ENCODE measurements around the gene BRK1. TPM values are rescaled to one million over a fixed set of nuclear protein-coding genes. Genes with fewer than 3 reads are reported as not detected.

The BRK1 gene
- total and polyA plus RNA-seq, 9 of the 15 experiments (the other 6 are each of a cell fraction or from before 2014, with no cell fraction given): 105 to 634 (median 250) TPM

DNA sequence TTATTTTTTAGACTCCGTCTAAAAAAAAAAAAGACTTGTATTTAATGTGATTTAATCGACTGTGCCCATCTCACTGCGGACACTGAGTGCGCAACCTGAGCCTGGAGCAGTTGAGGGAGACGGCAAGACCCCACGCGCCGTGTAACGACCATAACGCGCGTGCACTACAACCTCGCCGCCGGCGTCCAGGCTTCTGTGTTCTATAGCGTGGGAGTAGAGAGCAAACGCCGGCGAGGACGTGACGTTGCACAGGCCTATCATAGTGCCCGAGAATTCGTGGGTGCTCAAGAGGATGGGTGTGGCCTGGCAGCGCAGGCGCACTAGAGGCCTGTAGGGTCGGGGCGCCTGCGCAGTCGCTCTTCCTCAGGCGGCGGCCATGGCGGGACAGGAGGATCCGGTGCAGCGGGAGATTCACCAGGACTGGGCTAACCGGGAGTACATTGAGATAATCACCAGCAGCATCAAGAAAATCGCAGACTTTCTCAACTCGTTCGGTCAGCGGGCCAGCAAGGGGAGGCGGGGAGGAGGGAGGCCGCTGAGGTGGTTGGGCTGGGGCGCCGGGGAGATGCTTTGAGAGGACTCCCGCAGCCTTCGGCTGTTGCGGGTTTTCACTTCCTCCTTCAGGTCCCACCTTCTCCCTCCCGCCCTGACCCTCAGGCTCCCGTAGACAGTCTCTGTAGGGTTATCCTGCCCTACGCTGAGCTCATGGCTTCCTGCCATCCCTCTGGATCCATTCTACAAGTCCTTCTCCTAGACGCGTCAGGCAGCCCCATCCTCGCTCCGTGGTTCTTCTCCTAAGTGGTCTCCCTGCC lies at the start of gene BRK1 (continued):
- peak; percentile 47; the same call in 1 of the 2 replicates for TF ChIP-seq ZNF740 (CRISPR knock-in tag; IDR thresholded peaks at IDR 0.05)
- TF ChIP-seq ZNF740 (tag; IDR thresholded peaks at IDR 0.05): no peak
- TF ChIP-seq, protein P1, sequence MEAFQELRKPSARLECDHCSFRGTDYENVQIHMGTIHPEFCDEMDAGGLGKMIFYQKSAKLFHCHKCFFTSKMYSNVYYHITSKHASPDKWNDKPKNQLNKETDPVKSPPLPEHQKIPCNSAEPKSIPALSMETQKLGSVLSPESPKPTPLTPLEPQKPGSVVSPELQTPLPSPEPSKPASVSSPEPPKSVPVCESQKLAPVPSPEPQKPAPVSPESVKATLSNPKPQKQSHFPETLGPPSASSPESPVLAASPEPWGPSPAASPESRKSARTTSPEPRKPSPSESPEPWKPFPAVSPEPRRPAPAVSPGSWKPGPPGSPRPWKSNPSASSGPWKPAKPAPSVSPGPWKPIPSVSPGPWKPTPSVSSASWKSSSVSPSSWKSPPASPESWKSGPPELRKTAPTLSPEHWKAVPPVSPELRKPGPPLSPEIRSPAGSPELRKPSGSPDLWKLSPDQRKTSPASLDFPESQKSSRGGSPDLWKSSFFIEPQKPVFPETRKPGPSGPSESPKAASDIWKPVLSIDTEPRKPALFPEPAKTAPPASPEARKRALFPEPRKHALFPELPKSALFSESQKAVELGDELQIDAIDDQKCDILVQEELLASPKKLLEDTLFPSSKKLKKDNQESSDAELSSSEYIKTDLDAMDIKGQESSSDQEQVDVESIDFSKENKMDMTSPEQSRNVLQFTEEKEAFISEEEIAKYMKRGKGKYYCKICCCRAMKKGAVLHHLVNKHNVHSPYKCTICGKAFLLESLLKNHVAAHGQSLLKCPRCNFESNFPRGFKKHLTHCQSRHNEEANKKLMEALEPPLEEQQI (IDR thresholded peaks at IDR 0.05): no peak
- TF ChIP-seq MNT (conservative IDR thresholded peaks at IDR 0.05): peak; percentile 85 to 94
- TF ChIP-seq ZNF324 (CRISPR knock-in tag; IDR thresholded peaks at IDR 0.05): no peak
- no peak for TF ChIP-seq NFXL1 (CRISPR knock-in tag; IDR thresholded peaks at IDR 0.05)
- TF ChIP-seq BRD4 (IDR thresholded peaks at IDR 0.05): 0 out of 2 replicates have a peak, but pooled peaks have one; percentile 56
- peak; percentile 70 for TF ChIP-seq NR2C2 (CRISPR knock-in tag; IDR thresholded peaks at IDR 0.05)
- TF ChIP-seq NR2C2 (tag; IDR thresholded peaks at IDR 0.05): peak; percentile 76
- TF ChIP-seq EP400 (IDR thresholded peaks at IDR 0.05): peak; percentile 94
- TF ChIP-seq CBFA2T2 (conservative IDR thresholded peaks at IDR 0.05): no peak
- TF ChIP-seq TRIM28 (IDR thresholded peaks at IDR 0.05): peak; percentile 13; the same call in 1 of the 2 replicates
- no peak for TF ChIP-seq MEF2A (IDR thresholded peaks at IDR 0.05; ENCODE audit: control insufficient read depth, low read depth, low read length)
- peak; percentile 99 for TF ChIP-seq TAF1 (IDR thresholded peaks at IDR 0.05; ENCODE audit: control insufficient read depth, extremely low read depth, insufficient read depth, low read length, severe bottlenecking)
- TF ChIP-seq CGGBP1 (CRISPR knock-in tag; IDR thresholded peaks at IDR 0.05): peak; percentile 79
- no peak for TF ChIP-seq MTA1 (IDR thresholded peaks at IDR 0.05; ENCODE audit: borderline replicate concordance)
- TF ChIP-seq FUS (optimal IDR thresholded peaks at IDR 0.05; ENCODE audit: low read depth, low read length): no peak
- no peak for TF ChIP-seq BDP1 (IDR thresholded peaks at IDR 0.05; ENCODE audit: insufficient read depth, insufficient read length)
- TF ChIP-seq MAFF (IDR thresholded peaks at IDR 0.05; ENCODE audit: low read length): no peak
- no peak for TF ChIP-seq MEF2D (tag; conservative IDR thresholded peaks at IDR 0.05; ENCODE audit: low read depth)
- TF ChIP-seq PHF8 (IDR thresholded peaks at IDR 0.05; ENCODE audit: borderline replicate concordance, low read length): peak; percentile 96; the same call in 1 of the 2 replicates
- no peak for TF ChIP-seq SLC30A9 (CRISPR knock-in tag; IDR thresholded peaks at IDR 0.05)
- TF ChIP-seq, protein P2, sequence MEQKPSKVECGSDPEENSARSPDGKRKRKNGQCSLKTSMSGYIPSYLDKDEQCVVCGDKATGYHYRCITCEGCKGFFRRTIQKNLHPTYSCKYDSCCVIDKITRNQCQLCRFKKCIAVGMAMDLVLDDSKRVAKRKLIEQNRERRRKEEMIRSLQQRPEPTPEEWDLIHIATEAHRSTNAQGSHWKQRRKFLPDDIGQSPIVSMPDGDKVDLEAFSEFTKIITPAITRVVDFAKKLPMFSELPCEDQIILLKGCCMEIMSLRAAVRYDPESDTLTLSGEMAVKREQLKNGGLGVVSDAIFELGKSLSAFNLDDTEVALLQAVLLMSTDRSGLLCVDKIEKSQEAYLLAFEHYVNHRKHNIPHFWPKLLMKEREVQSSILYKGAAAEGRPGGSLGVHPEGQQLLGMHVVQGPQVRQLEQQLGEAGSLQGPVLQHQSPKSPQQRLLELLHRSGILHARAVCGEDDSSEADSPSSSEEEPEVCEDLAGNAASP (IDR thresholded peaks at IDR 0.05): no peak

All from K562 (cell line).